HG02981 (cell line): ENCODE results near the gene HLA-E.
A peak's percentile ranks its signal among the peaks of the same experiment; 100 is the strongest.
"Not testable (repeated sequence)": the region's sequence is repeated elsewhere in the genome, so short reads cannot be mapped to it uniquely, and the experiment has no call there.

Source experiments
- ATAC-seq: cut with Tn5 transposase; IDR thresholded peaks from one replicate; pipeline ENCODE4 v1.9.1; 2021; ENCODE audit warnings: mild to moderate bottlenecking, moderate library complexity; ENCODE audit not compliant: unreplicated experiment

HLA-E gene

DNA sequence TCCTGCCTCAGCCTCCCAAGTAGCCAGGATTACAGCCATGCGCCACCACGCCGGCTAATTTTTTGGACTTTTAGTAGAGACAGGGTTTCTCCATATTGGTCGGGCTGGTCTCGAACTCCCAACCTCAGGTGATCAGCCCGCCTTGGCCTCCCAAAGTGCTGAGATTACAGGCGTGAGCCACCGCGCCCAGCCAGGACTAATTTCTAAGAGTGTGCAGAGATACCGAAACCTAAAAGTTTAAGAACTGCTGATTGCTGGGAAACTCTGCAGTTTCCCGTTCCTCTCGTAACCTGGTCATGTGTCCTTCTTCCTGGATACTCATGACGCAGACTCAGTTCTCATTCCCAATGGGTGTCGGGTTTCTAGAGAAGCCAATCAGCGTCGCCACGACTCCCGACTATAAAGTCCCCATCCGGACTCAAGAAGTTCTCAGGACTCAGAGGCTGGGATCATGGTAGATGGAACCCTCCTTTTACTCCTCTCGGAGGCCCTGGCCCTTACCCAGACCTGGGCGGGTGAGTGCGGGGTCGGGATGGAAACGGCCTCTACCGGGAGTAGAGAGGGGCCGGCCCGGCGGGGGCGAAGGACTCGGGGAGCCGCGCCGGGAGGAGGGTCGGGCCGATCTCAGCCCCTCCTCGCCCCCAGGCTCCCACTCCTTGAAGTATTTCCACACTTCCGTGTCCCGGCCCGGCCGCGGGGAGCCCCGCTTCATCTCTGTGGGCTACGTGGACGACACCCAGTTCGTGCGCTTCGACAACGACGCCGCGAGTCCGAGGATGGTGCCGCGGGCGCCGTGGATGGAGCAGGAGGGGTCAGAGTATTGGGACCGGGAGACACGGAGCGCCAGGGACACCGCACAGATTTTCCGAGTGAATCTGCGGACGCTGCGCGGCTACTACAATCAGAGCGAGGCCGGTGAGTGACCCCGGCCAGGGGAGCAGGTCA is at the start of gene HLA-E:
TSS of gene HLA-E (plus strand) at position 429 of the 945 bp plus-strand sequence. CDS start at position 452, 23 bp downstream.
- ATAC-seq = peak; percentile 86

DNA sequence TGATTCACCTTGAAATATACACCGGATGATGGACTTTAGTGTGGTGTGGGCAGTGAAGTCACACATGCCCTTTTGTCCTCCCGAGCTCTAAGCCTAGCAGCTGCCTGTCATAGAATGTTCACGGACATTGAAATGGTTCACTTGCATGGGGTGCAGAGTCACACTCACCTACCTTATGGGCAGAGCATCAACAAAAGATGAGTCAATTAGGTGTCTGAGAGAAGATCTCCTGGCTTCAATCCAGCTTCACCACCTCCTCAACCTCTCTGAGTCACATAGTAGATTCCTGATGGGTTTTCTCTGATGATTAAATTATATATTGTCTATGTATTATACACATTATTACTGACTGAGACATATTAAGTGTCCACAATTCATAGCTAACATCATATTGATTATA is 48.1 kb upstream of the HLA-E start:
- no peak for ATAC-seq

DNA sequence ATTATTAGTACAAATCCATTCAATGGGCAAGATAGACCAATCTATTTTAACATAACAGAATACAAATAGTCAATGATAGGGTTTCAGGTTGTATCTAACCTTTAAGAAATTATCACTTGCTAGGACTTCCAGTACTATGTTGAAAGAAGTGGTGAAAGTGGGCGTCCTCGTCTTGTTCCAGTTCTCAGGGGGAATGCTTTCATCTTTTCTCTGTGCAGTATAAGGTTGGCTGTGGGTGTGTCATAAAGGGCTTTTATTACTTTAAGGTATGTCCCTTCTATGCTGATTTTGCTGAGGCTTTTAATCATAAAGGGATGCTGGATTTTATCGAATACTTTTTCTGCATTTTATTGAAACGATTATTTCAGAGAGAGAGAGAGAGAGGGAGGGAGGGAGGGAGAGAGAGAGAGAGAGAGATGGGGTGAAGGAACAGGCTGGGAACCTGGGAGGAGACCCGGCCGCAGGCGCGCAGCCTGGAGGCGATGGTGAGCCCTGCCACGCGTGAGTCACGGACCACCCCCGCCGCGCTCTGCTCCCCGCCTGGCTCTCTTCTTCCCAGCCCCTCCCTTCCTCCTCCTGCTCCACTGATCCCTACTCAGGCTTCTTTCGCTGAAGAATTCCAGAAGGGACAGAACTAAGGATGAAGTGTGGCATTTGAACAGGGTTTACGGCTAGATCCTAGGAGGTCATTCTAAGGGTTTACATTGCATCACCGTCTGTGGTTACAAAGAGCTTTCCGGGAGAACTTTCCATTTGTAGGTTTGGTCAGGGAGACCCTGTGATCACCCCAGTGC is 45.5 kb upstream of the HLA-E start:
- ATAC-seq = no peak

- no peak for ATAC-seq
Observed at GRCh38 chr6:30444451-30444742, 44.9 kb upstream of the HLA-E start.

DNA sequence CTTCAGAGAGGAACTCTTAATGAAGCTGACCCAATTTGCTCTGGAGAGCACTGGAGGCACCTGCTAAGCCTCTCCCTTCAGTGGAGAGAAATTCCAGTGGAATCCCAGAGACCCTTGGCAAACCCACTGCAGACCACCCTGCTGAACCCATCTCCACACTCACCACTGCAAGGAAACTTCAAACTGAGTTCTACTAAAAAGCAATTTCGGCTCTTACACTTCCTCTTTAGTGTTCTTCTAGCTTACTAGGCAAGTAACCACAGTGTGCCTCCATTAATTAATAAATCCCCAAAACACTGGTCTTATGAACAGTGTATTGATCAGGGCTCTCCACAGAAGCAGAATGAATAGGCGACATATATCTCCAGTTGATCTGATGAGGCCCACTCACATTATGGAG is 43.0 kb upstream of the HLA-E start:
- no peak for ATAC-seq

GRCh38 chr6:30447237-30447636 is 42.1 kb upstream of the HLA-E start:
- no peak for ATAC-seq

- ATAC-seq = no peak
Observed at GRCh38 chr6:30450548-30450908, 38.8 kb upstream of the HLA-E start.

GRCh38 chr6:30450909-30451841 is 38.1 kb upstream of the HLA-E start:
- no peak for ATAC-seq

- ATAC-seq = no peak
Observed at GRCh38 chr6:30452736-30453507, 36.4 kb upstream of the HLA-E start.

GRCh38 chr6:30453508-30454116 is 35.7 kb upstream of the HLA-E start:
- ATAC-seq = no peak

GRCh38 chr6:30459145-30459544 is 30.2 kb upstream of the HLA-E start:
- no peak for ATAC-seq

DNA sequence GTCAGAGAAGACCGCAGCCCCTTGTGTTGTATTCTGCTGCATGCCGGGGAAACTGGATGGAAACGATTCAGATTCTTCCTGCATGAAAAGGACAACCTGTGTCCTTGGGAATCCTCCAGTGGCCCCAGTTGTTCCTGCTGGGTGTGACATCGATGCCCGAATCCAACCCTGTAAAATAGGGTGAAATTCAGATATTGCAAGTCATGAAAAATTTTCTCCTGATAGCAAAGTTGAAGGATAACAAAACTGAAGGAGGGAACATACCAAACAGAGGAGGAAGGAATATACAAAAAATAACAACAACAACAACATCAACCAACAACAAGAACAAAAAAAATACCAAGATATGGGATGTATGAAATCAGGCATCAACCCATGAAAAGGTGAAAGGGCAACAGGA is 28.3 kb upstream of the HLA-E start:
- ATAC-seq = no peak

GRCh38 chr6:30462482-30462881 is 26.8 kb upstream of the HLA-E start:
- no peak for ATAC-seq

DNA sequence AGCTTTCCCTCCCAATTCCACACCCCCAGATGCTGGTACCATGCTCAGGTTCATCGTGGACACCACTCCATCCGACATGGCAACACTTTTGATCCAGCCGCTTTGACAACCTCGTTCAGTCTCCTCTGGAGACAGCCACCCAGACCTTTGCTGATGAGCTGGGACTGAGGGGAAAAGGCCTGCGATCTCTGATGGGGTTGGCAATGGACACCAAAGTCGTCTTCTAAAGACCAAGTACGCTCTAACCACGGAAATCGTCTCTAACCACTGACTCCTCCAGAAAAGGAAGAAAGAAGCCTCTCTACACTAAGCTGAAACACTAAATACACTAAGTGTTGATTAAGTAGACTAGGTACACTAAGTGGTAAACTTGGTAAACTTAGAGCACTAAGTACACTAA is 26.1 kb upstream of the HLA-E start:
- ATAC-seq = no peak

- no peak for ATAC-seq
Observed at GRCh38 chr6:30463651-30464618, 25.4 kb upstream of the HLA-E start.

GRCh38 chr6:30465595-30466306 is 23.6 kb upstream of the HLA-E start:
- ATAC-seq = no peak

DNA sequence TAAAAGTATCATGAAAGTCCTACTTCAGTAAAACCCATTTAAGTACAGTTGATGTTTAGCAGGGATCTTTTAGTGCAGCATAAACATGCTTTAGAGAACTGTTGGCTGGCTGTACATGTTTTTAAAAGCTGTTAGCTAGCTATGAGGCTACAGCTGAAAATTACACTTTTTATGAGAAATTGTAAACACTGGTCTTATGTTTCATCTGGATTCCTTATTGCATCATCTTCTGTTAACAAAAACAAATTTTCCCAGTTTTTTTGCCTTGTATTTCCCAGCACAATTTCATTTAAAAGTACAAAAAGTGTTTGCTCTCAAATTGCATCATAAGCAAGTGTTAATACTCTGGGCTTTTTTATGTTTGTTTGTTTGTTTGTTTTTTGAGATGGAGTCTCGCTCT is 18.3 kb upstream of the HLA-E start:
- no peak for ATAC-seq

- not testable (repeated sequence) for ATAC-seq
Observed at GRCh38 chr6:30475116-30475515, 14.2 kb upstream of the HLA-E start.
